ENCODE data around the gene CSRP2.

Gene CSRP2

GRCh38 chr12:76888775-76889174 is 10.0 kb upstream of the CSRP2 start:
- Mint-ChIP-seq H3K27ac (peak overlapping the region in 1 of 3 experiments; percentile 9), H3K4me3 (no peak overlapping the region), H3K27me3 (ENCODE audit: low read depth) (no peaks in the 10 kb centered on the region), H3K4me1 (peaks cover 41% of the 10 kb centered on the region), H3K36me3 (ENCODE audit: low read depth) (no peaks in the 10 kb centered on the region), H3K9me3 (peaks cover 11% of the 10 kb centered on the region)
- TF ChIP-seq, protein P1, sequence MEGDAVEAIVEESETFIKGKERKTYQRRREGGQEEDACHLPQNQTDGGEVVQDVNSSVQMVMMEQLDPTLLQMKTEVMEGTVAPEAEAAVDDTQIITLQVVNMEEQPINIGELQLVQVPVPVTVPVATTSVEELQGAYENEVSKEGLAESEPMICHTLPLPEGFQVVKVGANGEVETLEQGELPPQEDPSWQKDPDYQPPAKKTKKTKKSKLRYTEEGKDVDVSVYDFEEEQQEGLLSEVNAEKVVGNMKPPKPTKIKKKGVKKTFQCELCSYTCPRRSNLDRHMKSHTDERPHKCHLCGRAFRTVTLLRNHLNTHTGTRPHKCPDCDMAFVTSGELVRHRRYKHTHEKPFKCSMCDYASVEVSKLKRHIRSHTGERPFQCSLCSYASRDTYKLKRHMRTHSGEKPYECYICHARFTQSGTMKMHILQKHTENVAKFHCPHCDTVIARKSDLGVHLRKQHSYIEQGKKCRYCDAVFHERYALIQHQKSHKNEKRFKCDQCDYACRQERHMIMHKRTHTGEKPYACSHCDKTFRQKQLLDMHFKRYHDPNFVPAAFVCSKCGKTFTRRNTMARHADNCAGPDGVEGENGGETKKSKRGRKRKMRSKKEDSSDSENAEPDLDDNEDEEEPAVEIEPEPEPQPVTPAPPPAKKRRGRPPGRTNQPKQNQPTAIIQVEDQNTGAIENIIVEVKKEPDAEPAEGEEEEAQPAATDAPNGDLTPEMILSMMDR (IDR thresholded peaks at IDR 0.05; ENCODE audit: unreplicated experiment in 3 of 3): no peak

DNA sequence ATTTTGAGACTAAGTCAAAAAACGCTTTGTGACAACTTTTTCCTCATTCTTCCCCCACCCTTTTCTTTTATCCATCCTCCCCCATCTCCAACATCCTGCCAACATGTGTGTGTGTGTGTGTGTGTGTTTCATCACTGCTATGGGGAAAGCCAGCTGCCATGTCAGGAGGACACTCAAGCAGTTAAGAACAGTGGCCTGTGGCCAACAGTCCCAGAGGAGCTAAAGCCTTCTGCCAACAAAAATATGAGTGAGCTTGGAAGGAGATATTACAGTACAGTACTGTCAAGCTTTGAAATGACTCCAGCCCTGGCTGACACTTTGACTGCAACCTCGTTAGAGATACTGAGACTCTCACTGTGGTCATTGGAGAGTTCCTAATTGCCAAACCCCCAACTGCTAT is 5.0 kb upstream of the CSRP2 start:
- H3K4me1 Mint-ChIP-seq: peaks cover 42% of the 10 kb centered on the region
- no peaks in the 10 kb centered on the region for H3K36me3 Mint-ChIP-seq (ENCODE audit: low read depth)
- TF ChIP-seq, protein P1 (IDR thresholded peaks at IDR 0.05; ENCODE audit: unreplicated experiment in 3 of 3): no peak
- peak overlapping the region in 1 of 3 experiments; percentile 51 for H3K4me3 Mint-ChIP-seq
- peak overlapping the region; percentile 28 to 77 (median 72) for H3K27ac Mint-ChIP-seq
- H3K9me3 Mint-ChIP-seq: peaks cover 3% of the 10 kb centered on the region
- no peaks in the 10 kb centered on the region for H3K27me3 Mint-ChIP-seq (ENCODE audit: low read depth)

GRCh38 chr12:76883151-76883550 is 4.3 kb upstream of the CSRP2 start:
- Mint-ChIP-seq H3K9me3 (peaks cover 3% of the 10 kb centered on the region), H3K36me3 (ENCODE audit: low read depth) (no peaks in the 10 kb centered on the region), H3K27ac (peak overlapping the region in 2 of 3 experiments; percentile 8 to 43), H3K4me3 (peak overlapping the region in 1 of 3 experiments; percentile 29), H3K4me1 (peaks cover 38% of the 10 kb centered on the region), H3K27me3 (ENCODE audit: low read depth) (no peaks in the 10 kb centered on the region)
- TF ChIP-seq, protein P1 (IDR thresholded peaks at IDR 0.05; ENCODE audit: unreplicated experiment in 3 of 3): no peak

DNA sequence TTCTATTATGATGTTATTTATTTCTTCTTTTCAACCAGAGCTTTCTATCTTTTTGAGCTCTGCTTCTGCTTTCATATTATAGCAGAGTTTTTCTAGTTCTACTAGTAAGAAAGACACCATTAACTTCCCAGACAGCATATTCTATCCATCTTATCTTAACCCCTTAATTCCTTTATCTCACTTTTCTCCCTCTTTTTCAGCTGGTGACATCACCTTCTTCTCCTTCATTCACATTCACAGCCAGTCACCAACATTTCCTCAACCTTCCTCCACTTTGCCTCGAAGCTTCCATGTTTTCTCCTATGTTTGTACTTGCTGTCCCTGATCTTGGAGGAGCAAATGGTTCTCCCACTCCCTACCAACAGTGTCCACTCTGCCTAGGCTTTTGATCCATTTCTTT is 3.5 kb upstream of the CSRP2 start:
- Mint-ChIP-seq H3K36me3 (ENCODE audit: low read depth) (no peaks in the 10 kb centered on the region), H3K4me3 (peak overlapping the region in 1 of 3 experiments; percentile 16), H3K9me3 (peaks cover 3% of the 10 kb centered on the region), H3K27me3 (ENCODE audit: low read depth) (no peaks in the 10 kb centered on the region), H3K4me1 (peaks cover 41% of the 10 kb centered on the region), H3K27ac (peak overlapping the region; percentile 5 to 39 (median 16))
- TF ChIP-seq, protein P1 (IDR thresholded peaks at IDR 0.05; ENCODE audit: unreplicated experiment in 3 of 3): no peak

DNA sequence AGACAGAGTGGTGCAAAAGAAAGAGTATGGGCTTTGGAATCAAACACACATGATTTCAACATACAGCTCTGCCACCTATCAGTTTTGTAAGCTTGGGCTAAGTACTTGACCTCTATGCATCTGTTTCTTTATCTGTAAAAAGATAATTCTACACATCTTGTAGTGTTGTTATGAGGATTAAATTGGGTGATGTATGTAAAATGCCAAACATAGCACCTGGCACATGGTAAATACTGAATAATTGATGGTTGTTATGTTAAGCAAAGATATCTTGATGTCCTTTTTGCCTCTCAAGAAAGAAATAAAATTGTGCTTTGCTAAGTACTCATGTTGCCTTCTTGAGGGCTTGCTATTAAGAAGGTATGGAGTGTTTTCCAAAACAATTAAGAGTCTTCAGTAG is 2.3 kb upstream of the CSRP2 start:
- TF ChIP-seq, protein P1 (IDR thresholded peaks at IDR 0.05; ENCODE audit: unreplicated experiment in 3 of 3): no peak
- Mint-ChIP-seq H3K4me1 (peaks cover 50% of the 10 kb centered on the region), H3K27me3 (ENCODE audit: low read depth) (no peaks in the 10 kb centered on the region), H3K36me3 (ENCODE audit: low read depth) (no peaks in the 10 kb centered on the region), H3K9me3 (peaks cover 3% of the 10 kb centered on the region), H3K4me3 (peak overlapping the region; percentile 48 to 63 (median 54)), H3K27ac (peak overlapping the region in 1 of 3 experiments; percentile 31)

GRCh38 chr12:76880519-76881023 is 1.8 kb upstream of the CSRP2 start:
- H3K27ac Mint-ChIP-seq: peak overlapping the region; percentile 93 to 98 (median 97)
- H3K4me1 Mint-ChIP-seq: peaks cover 54% of the 10 kb centered on the region
- TF ChIP-seq, protein P1 (IDR thresholded peaks at IDR 0.05; ENCODE audit: unreplicated experiment in 3 of 3): no peak
- H3K36me3 Mint-ChIP-seq (ENCODE audit: low read depth): no peaks in the 10 kb centered on the region
- H3K9me3 Mint-ChIP-seq: peaks cover 3% of the 10 kb centered on the region
- H3K4me3 Mint-ChIP-seq: peak overlapping the region; percentile 91 to 92 (median 92)
- no peaks in the 10 kb centered on the region for H3K27me3 Mint-ChIP-seq (ENCODE audit: low read depth)
